A549 (cell line): Measurements from ENCODE around the gene SPATA25. TPM values are rescaled to one million over a fixed set of nuclear protein-coding genes. Genes with fewer than 3 reads are reported as not detected.

Source experiments
- ATAC-seq, 2 experiments: fragments of 200-7000 bp in 1 of 2; fragments of >200 bp in 1 of 2; cut with Nextera tagmentation in 1 of 2; cut with Tn5 transposase in 1 of 2; 3 replicates each; pipeline versions ENCODE4 v1.8.0 to v1.9.1; 2018 to 2020; ENCODE audit warnings: mild to moderate bottlenecking in 1 of 2, moderate library complexity in 1 of 2
- CTCF ChIA-PET: fragments of 300-600 bp; sonication (Branson Sonifier 250); formaldehyde crosslinking; extraction: SDS; loops from one replicate; lab custom pipeline; 2021; ENCODE audit warnings: antibody characterized with exemption, inconsistent platforms; lab: Yijun Ruan, JAX
- POLR2A ChIA-PET: fragments of 350-600 bp; formaldehyde crosslinking; extraction: SDS; loops from one replicate; lab custom pipeline; 2021; ENCODE audit warnings: antibody characterized with exemption, inconsistent platforms; lab: Yijun Ruan, JAX
- DNase-seq, 2 experiments: peaks; one replicate each; pipeline versions ENCODE4 v3.0.0 to v3.0.0-alpha.2; 2011 to 2016; ENCODE audit warnings: low read depth in 1 of 2, low spot score in 1 of 2
- FAIRE-seq: peaks from 2 replicates; lab custom pipeline; 2011; peaks lifted over from hg19 to GRCh38; lab: Jason Lieb, UNC
- H3K27ac ChIP-seq, 2 experiments: fragments of >200 bp; sonication (Bioruptor Twin); formaldehyde crosslinking; 3 replicates each; pipeline ENCODE4 v1.5.1; 2016 to 2017
- H3K4me1 ChIP-seq: fragments of >200 bp; sonication (Bioruptor Twin); formaldehyde crosslinking; 3 replicates; pipeline ENCODE4 v1.6.1; 2016
- H3K4me2 ChIP-seq: fragments of >200 bp; sonication (Bioruptor Twin); formaldehyde crosslinking; 3 replicates; pipeline ENCODE4 v1.6.1; 2016
- H3K4me3 ChIP-seq: fragments of >200 bp; sonication (Bioruptor Twin); formaldehyde crosslinking; 3 replicates; pipeline ENCODE4 v1.5.1; 2016
- H3K9me3 ChIP-seq: fragments of >200 bp; sonication (Bioruptor Twin); formaldehyde crosslinking; 3 replicates; pipeline ENCODE4 v1.6.1; 2016
- EP300 ChIP-seq, 2 experiments: fragments of >200 bp; sonication (Bioruptor Twin); formaldehyde crosslinking; IDR thresholded peaks; 2 replicates in 1 of 2; 3 replicates in 1 of 2; pipeline ENCODE4 v1.6.1; 2016 to 2017
- FOSB ChIP-seq: fragments of 250-450 bp; sonication (Bioruptor Pico); IDR thresholded peaks from 2 replicates; pipeline ENCODE4 v1.5.0; 2020; ENCODE audit warnings: mild to moderate bottlenecking, moderate library complexity
- HOXA7 ChIP-seq: fragments of 250-450 bp; sonication (Bioruptor Pico); IDR thresholded peaks from 2 replicates; pipeline ENCODE4 v1.5.0; 2020; ENCODE audit warnings: mild to moderate bottlenecking, moderate library complexity
- HOXB5 ChIP-seq: fragments of 250-450 bp; sonication (Bioruptor Pico); IDR thresholded peaks from 2 replicates; pipeline ENCODE4 v1.5.0; 2020; ENCODE audit warnings: mild to moderate bottlenecking, moderate library complexity
- KDM5A ChIP-seq: fragments of 200-600 bp; sonication (generic); IDR thresholded peaks from 2 replicates; pipeline ENCODE4 v1.6.1; 2016; ENCODE audit warnings: antibody characterized with exemption, mild to moderate bottlenecking
- MAFK ChIP-seq: fragments of 450-650 bp; IDR thresholded peaks from 2 replicates; pipeline ENCODE4 v1.6.1; 2014; ENCODE audit not compliant: partially characterized antibody
- PHF8 ChIP-seq: fragments of 200-600 bp; sonication (generic); IDR thresholded peaks from 2 replicates; pipeline ENCODE4 v1.6.1; 2016; ENCODE audit warnings: low read depth, mild to moderate bottlenecking, antibody characterized with exemption, moderate library complexity, borderline replicate concordance
- POLR2A ChIP-seq: IDR thresholded peaks from 2 replicates; pipeline ENCODE4 v1.6.1; 2012; ENCODE audit warnings: mild to moderate bottlenecking, low read length
- POLR2AphosphoS2 ChIP-seq: conservative IDR thresholded peaks from 2 replicates; pipeline ENCODE4 v1.6.1; 2012; ENCODE audit warnings: low read length, improper control_type of control experiment, inconsistent platforms
- RAD21 ChIP-seq, 2 experiments: fragments of >200 bp in 1 of 2; sonication (Bioruptor Twin) in 1 of 2; formaldehyde crosslinking in 1 of 2; IDR thresholded peaks in 1 of 2; conservative IDR thresholded peaks in 1 of 2; 2 replicates in 1 of 2; 3 replicates in 1 of 2; pipeline ENCODE4 v1.6.1; 2012 to 2018; ENCODE audit warnings: inconsistent platforms in 1 of 2
- RARB ChIP-seq: fragments of 250-450 bp; sonication (Bioruptor Pico); IDR thresholded peaks from 2 replicates; pipeline ENCODE4 v1.8.0; 2021; ENCODE audit warnings: mild to moderate bottlenecking, moderate library complexity
- RCOR1 ChIP-seq: fragments of 150-350 bp; IDR thresholded peaks from 2 replicates; pipeline ENCODE4 v1.6.1; 2014; ENCODE audit warnings: antibody characterized with exemption, low read length, low read depth
- RNF2 ChIP-seq: fragments of 200-600 bp; sonication (generic); IDR thresholded peaks from 2 replicates; pipeline ENCODE4 v1.6.1; 2016; ENCODE audit warnings: low read depth, mild to moderate bottlenecking, antibody characterized with exemption, moderate library complexity, borderline replicate concordance
- SREBF2 ChIP-seq: fragments of 450-650 bp; IDR thresholded peaks from 2 replicates; pipeline ENCODE4 v1.6.1; 2014; ENCODE audit warnings: mild to moderate bottlenecking, moderate library complexity
- TFCP2L1 ChIP-seq: fragments of 250-450 bp; sonication (Bioruptor Pico); IDR thresholded peaks from 2 replicates; pipeline ENCODE4 v1.5.0; 2021; ENCODE audit warnings: mild to moderate bottlenecking
- TP53 ChIP-seq: fragments of 250-450 bp; sonication (Bioruptor Pico); IDR thresholded peaks from 2 replicates; pipeline ENCODE4 v1.5.0; 2021; ENCODE audit warnings: mild to moderate bottlenecking, moderate library complexity
- ZFP36 ChIP-seq: fragments of 450-650 bp; IDR thresholded peaks from 2 replicates; pipeline ENCODE4 v1.6.1; 2014; ENCODE audit warnings: borderline replicate concordance; ENCODE audit not compliant: partially characterized antibody
- ZSCAN20 ChIP-seq: fragments of 250-450 bp; sonication (Bioruptor Pico); IDR thresholded peaks from 2 replicates; pipeline ENCODE4 v1.8.0; 2022; ENCODE audit warnings: mild to moderate bottlenecking, moderate library complexity
- WGBS: methylation state at CpG from one replicate; pipeline ENCODE4 v1.1.6; 2017; ENCODE audit errors: missing lambda C conversion rate; 5-methylcytosine and 5-hydroxymethylcytosine counted together
- polyA plus RNA-seq, 4 experiments: library from polyadenylated mRNA; depleted of rRNA in 3 of 4; stranded (reverse); fragments of >200 nt; fragmentation: RNase III in 1 of 4; extraction: RNeasy Plus Mini Kit Qiagen cat#74134 plus additional on column Dnase treatment in 1 of 4; gene quantifications; 2 replicates in 3 of 4; 3 replicates in 1 of 4; pipeline ENCODE4 v1.2.3, GENCODE V29; 2011 to 2017
- TF ChIP-seq, protein P1 (sequence below): IDR thresholded peaks from 2 replicates; pipeline ENCODE4 v1.6.1; 2012
- TF ChIP-seq, protein P2 (sequence below): fragments of >200 bp; sonication (Bioruptor Twin); formaldehyde crosslinking; IDR thresholded peaks from 3 replicates; pipeline ENCODE4 v1.5.1; 2016
- TF ChIP-seq, protein P3 (sequence below): fragments of 250-450 bp; sonication (Bioruptor Pico); IDR thresholded peaks from 2 replicates; pipeline ENCODE4 v1.5.0; 2020; ENCODE audit warnings: low read depth, mild to moderate bottlenecking, moderate library complexity
- TF ChIP-seq, protein P4 (sequence below): fragments of >200 bp; sonication (Bioruptor Twin); formaldehyde crosslinking; IDR thresholded peaks from 2 replicates; pipeline ENCODE4 v1.6.1; 2016
- TF ChIP-seq, protein P5 (sequence below): fragments of 450-650 bp; IDR thresholded peaks from 2 replicates; pipeline ENCODE4 v1.6.1; 2014; ENCODE audit warnings: antibody characterized with exemption
- TF ChIP-seq, protein P6 (sequence below): fragments of 150-350 bp; IDR thresholded peaks from 2 replicates; pipeline ENCODE4 v1.6.1; 2014; ENCODE audit warnings: low read depth, mild to moderate bottlenecking, low read length

SPATA25 gene
- polyA plus RNA-seq, 2 of the 4 experiments (the other 2 are of a cell fraction): 0.31 to 0.77 TPM

DNA sequence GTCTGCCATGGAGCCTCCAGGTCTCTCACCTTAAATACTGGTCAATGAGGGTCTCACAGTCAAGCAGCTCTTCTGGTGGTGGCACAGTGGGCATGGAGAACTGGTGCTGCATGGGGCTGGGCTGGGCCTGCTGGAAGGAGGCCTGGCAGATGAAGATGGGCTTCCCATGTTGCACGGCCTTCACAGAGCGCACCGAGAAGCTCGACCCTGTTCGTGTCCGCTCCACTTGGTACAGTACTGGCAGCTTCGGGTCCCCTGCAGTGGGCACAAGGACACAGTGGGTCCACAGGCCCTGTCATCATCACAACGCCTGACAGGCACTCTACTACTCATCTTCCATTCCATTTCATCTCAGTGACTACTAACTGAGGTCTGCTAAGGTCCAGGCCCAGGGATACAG, 39.0 kb downstream of the SPATA25 start (continued):
- TF ChIP-seq EP300 (IDR thresholded peaks at IDR 0.05): no peak

DNA sequence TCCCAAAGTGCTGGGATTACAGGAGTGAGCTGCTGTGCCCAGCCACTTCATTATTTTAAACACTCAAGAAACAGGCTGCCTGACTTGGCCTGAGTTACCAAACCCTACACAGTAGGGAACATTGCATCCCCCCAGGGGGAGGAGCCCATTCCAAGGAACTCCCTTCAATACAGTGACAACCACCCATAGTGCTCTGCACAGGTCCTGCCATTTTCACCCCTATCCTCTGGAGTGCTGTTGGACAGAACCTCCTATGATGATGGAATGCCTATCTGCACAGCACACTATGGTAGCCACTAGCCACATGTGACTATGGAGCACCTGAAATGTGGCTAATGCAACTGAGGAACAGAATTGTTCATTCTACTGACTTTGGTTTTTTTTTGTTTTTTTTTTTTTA, 42.0 kb downstream of the SPATA25 start:
- no peaks in the 10 kb centered on the region for H3K9me3 ChIP-seq
- no peaks in the 10 kb centered on the region for H3K4me1 ChIP-seq
- H3K4me3 ChIP-seq: no peak overlapping the region
- TF ChIP-seq, protein P1, sequence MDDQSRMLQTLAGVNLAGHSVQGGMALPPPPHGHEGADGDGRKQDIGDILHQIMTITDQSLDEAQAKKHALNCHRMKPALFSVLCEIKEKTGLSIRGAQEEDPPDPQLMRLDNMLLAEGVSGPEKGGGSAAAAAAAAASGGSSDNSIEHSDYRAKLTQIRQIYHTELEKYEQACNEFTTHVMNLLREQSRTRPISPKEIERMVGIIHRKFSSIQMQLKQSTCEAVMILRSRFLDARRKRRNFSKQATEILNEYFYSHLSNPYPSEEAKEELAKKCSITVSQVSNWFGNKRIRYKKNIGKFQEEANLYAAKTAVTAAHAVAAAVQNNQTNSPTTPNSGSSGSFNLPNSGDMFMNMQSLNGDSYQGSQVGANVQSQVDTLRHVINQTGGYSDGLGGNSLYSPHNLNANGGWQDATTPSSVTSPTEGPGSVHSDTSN: no peak
- TF ChIP-seq TP53 (CRISPR knock-in tag) (no peak), ZSCAN20 (CRISPR knock-in tag) (no peak), PHF8 (no peak), ZFP36 (no peak)
- TF ChIP-seq, protein P2, sequence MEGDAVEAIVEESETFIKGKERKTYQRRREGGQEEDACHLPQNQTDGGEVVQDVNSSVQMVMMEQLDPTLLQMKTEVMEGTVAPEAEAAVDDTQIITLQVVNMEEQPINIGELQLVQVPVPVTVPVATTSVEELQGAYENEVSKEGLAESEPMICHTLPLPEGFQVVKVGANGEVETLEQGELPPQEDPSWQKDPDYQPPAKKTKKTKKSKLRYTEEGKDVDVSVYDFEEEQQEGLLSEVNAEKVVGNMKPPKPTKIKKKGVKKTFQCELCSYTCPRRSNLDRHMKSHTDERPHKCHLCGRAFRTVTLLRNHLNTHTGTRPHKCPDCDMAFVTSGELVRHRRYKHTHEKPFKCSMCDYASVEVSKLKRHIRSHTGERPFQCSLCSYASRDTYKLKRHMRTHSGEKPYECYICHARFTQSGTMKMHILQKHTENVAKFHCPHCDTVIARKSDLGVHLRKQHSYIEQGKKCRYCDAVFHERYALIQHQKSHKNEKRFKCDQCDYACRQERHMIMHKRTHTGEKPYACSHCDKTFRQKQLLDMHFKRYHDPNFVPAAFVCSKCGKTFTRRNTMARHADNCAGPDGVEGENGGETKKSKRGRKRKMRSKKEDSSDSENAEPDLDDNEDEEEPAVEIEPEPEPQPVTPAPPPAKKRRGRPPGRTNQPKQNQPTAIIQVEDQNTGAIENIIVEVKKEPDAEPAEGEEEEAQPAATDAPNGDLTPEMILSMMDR: no peak
- TF ChIP-seq, protein P3, sequence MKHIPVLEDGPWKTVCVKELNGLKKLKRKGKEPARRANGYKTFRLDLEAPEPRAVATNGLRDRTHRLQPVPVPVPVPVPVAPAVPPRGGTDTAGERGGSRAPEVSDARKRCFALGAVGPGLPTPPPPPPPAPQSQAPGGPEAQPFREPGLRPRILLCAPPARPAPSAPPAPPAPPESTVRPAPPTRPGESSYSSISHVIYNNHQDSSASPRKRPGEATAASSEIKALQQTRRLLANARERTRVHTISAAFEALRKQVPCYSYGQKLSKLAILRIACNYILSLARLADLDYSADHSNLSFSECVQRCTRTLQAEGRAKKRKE (CRISPR knock-in tag): no peak
- no peak overlapping the region for H3K4me2 ChIP-seq
- ChIA-PET POLR2A (no interaction called here), CTCF (interaction anchor here (1.5 to 1.6 kb wide), 2 partner anchors 10 to 20 kb away, joined by 3 to 4 read pairs; no protein-coding TSS in a partner anchor)
- ATAC-seq (peak in 1 of 2 experiments; percentile 30; a peak in 2 of 6 replicates), FAIRE-seq (no peak), DNase-seq (no peak)
- H3K27ac ChIP-seq: no peak overlapping the region

DNA sequence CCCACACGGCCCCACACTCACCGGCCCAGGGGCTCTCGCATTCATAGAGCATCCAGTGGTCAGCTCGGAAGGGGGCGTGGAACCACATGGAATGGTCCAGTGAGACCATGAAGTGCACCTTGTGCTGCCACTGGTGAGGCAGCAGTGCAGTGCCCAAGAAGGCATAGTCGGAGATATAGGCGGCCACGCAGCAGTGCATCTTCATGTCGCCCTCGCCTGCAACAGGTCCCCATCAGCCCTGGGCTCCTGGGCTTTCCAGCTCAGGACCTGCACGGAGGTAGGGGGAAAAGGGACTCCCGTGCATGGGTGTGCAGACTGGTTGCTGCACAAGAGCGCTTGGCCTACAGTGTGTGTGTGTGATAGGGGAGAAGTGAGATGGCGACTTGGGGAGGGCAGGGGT, 43.9 kb downstream of the SPATA25 start:
- Histone ChIP-seq H3K4me1 (no peaks in the 10 kb centered on the region), H3K9me3 (no peaks in the 10 kb centered on the region), H3K27ac (no peak overlapping the region), H3K4me2 (no peak overlapping the region), H3K4me3 (no peak overlapping the region)
- no peak for TF ChIP-seq RCOR1
- TF ChIP-seq, protein P4, sequence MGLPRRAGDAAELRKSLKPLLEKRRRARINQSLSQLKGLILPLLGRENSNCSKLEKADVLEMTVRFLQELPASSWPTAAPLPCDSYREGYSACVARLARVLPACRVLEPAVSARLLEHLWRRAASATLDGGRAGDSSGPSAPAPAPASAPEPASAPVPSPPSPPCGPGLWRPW: no peak
- TF ChIP-seq, protein P5, sequence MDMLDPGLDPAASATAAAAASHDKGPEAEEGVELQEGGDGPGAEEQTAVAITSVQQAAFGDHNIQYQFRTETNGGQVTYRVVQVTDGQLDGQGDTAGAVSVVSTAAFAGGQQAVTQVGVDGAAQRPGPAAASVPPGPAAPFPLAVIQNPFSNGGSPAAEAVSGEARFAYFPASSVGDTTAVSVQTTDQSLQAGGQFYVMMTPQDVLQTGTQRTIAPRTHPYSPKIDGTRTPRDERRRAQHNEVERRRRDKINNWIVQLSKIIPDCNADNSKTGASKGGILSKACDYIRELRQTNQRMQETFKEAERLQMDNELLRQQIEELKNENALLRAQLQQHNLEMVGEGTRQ: no peak
- TF ChIP-seq, protein P6, sequence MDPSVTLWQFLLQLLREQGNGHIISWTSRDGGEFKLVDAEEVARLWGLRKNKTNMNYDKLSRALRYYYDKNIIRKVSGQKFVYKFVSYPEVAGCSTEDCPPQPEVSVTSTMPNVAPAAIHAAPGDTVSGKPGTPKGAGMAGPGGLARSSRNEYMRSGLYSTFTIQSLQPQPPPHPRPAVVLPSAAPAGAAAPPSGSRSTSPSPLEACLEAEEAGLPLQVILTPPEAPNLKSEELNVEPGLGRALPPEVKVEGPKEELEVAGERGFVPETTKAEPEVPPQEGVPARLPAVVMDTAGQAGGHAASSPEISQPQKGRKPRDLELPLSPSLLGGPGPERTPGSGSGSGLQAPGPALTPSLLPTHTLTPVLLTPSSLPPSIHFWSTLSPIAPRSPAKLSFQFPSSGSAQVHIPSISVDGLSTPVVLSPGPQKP: no peak
- TF ChIP-seq, protein P2: no peak
- TF ChIP-seq RAD21 (conservative IDR thresholded peaks at IDR 0.05 in 1 of 2, IDR thresholded peaks at IDR 0.05 in 1 of 2): no peak
- no peak for TF ChIP-seq ZFP36
- TF ChIP-seq POLR2A: no peak
- TF ChIP-seq POLR2AphosphoS2: no peak
- TF ChIP-seq FOSB: no peak
- TF ChIP-seq RNF2: no peak
- no peak for TF ChIP-seq SREBF2
- no peak for TF ChIP-seq HOXA7 (CRISPR knock-in tag)
- no peak for TF ChIP-seq RARB
- TF ChIP-seq KDM5A: no peak
- no peak for TF ChIP-seq MAFK
- TF ChIP-seq ZSCAN20 (CRISPR knock-in tag): no peak
- TF ChIP-seq TFCP2L1: no peak
- TF ChIP-seq HOXB5 (CRISPR knock-in tag): no peak
- FAIRE-seq: no peak
- no peak for ATAC-seq
- ChIA-PET CTCF (interaction anchor here (1.1 kb wide), 1 partner anchor 89 kb away, joined by 3 read pairs; no protein-coding TSS in a partner anchor), POLR2A (interaction anchor here (1.5 kb wide), 1 partner anchor 10 kb away, joined by 3 read pairs; the partner anchor contains the start of gene SNX21)
- no peak for DNase-seq
- WGBS: 93% methylated on average over 14 of the region's 14 CpGs
